H1 (cell line): ENCODE data around the gene MLKL. TPM values are rescaled to one million over a fixed set of nuclear protein-coding genes. Genes with fewer than 3 reads are reported as not detected.

Experiments used
- CTCF ChIA-PET: fragments of 300-600 bp; sonication (Branson Sonifier 250); formaldehyde crosslinking; loops from one replicate; lab custom pipeline; 2021; ENCODE audit not compliant: partially characterized antibody; lab: Charles Lee
- POLR2A ChIA-PET: fragments of 300-600 bp; sonication (Branson Sonifier 250); formaldehyde crosslinking; loops from one replicate; lab custom pipeline; 2021; ENCODE audit warnings: inconsistent platforms; ENCODE audit not compliant: partially characterized antibody; lab: Charles Lee
- DNase-seq, 2 experiments: peaks; one replicate each; pipeline versions ENCODE4 v3.0.0 to v3.0.0-alpha.2; 2010 to 2022; ENCODE audit warnings: low spot score in 2 of 2, low read depth in 1 of 2, mixed read lengths in 1 of 2
- FAIRE-seq: peaks from 2 replicates; lab custom pipeline; 2011; peaks lifted over from hg19 to GRCh38; lab: Jason Lieb, UNC
- H2AFZ ChIP-seq: 2 replicates; pipeline ENCODE4 v1.8.1; 2012; ENCODE audit warnings: low read length, inconsistent platforms
- H2AK5ac ChIP-seq: 2 replicates; pipeline ENCODE4 v1.6.1; 2013; ENCODE audit warnings: low read depth, low read length
- H2BK120ac ChIP-seq: replicated peaks from 2 replicates; pipeline ENCODE3; 2013; ENCODE audit warnings: low read depth, low read length, inconsistent platforms
- H2BK12ac ChIP-seq: 2 replicates; pipeline ENCODE4 v1.6.1; 2013; ENCODE audit warnings: low read depth, low read length
- H2BK15ac ChIP-seq: 2 replicates; pipeline ENCODE4 v1.6.1; 2013; ENCODE audit warnings: low read length
- H2BK20ac ChIP-seq: 2 replicates; pipeline ENCODE4 v1.6.1; 2013; ENCODE audit warnings: low read length
- H2BK5ac ChIP-seq: 2 replicates; pipeline ENCODE4 v1.6.1; 2013; ENCODE audit warnings: low read depth, low read length
- H3K14ac ChIP-seq: 2 replicates; pipeline ENCODE4 v1.6.1; 2013; ENCODE audit warnings: inconsistent platforms; ENCODE audit not compliant: insufficient read length
- H3K18ac ChIP-seq: 2 replicates; pipeline ENCODE4 v1.6.1; 2013; ENCODE audit warnings: low read length; ENCODE audit errors: extremely low read depth
- H3K23ac ChIP-seq: 2 replicates; pipeline ENCODE4 v1.6.1; 2013; ENCODE audit warnings: inconsistent platforms; ENCODE audit not compliant: insufficient read length
- H3K23me2 ChIP-seq: 2 replicates; pipeline ENCODE4 v1.6.1; 2013; ENCODE audit warnings: low read depth, low read length
- H3K27ac ChIP-seq: 2 replicates; pipeline ENCODE4 v1.6.1; 2011; ENCODE audit warnings: low read depth, low read length, inconsistent platforms
- H3K27me3 ChIP-seq, 4 experiments: replicated peaks in 1 of 4; 1 replicate in 1 of 4; 2 replicates in 3 of 4; pipeline versions ENCODE4 v1.6.1 to v1.8.1; 2011 to 2013; ENCODE audit warnings: low read length in 3 of 4, mild to moderate bottlenecking in 3 of 4, inconsistent platforms in 2 of 4, mixed read lengths in 2 of 4, moderate library complexity in 1 of 4; ENCODE audit not compliant: control insufficient read depth in 3 of 4, insufficient read depth in 3 of 4; ENCODE audit errors: extremely low read depth in 1 of 4
- H3K36me3 ChIP-seq, 4 experiments: 2 replicates each; pipeline versions ENCODE4 v1.6.1 to v1.8.1; 2011 to 2013; ENCODE audit warnings: mild to moderate bottlenecking in 4 of 4, low read length in 3 of 4, moderate library complexity in 2 of 4, control low read depth in 1 of 4, inconsistent platforms in 1 of 4; ENCODE audit not compliant: insufficient read depth in 4 of 4, control insufficient read depth in 2 of 4
- H3K4ac ChIP-seq: replicated peaks from 2 replicates; pipeline ENCODE3; 2013; ENCODE audit warnings: low read length, low read depth, mixed read lengths, inconsistent platforms; ENCODE audit not compliant: insufficient read length
- H3K4me1 ChIP-seq, 4 experiments: replicated peaks in 1 of 4; 1 replicate in 1 of 4; 2 replicates in 3 of 4; pipeline versions ENCODE4 v1.6.1 to v1.8.1; 2011 to 2013; ENCODE audit warnings: low read length in 3 of 4, inconsistent platforms in 2 of 4, mixed read lengths in 1 of 4; ENCODE audit not compliant: insufficient read depth in 4 of 4, control insufficient read depth in 3 of 4
- H3K4me2 ChIP-seq, 2 experiments: 2 replicates each; pipeline versions ENCODE4 v1.6.1 to v1.8.1; 2011 to 2013; ENCODE audit warnings: low read depth in 2 of 2, low read length in 2 of 2, control low read depth in 1 of 2, inconsistent platforms in 1 of 2, mild to moderate bottlenecking in 1 of 2; ENCODE audit not compliant: insufficient read depth in 1 of 2
- H3K4me3 ChIP-seq, 4 experiments: fragments of 200-600, 300-600 bp in 1 of 4; sonication (generic), shearing (Covaris generic), sonication (Bioruptor Twin) in 1 of 4; 2 replicates each; pipeline versions ENCODE4 v1.5.1 to v1.8.1; 2011 to 2016; ENCODE audit warnings: low read length in 4 of 4, low read depth in 3 of 4, control low read depth in 2 of 4, inconsistent platforms in 2 of 4, mild to moderate bottlenecking in 2 of 4, mixed read lengths in 1 of 4, moderate library complexity in 1 of 4; ENCODE audit not compliant: insufficient read depth in 2 of 4; ENCODE audit errors: extremely low read depth in 1 of 4
- H3K56ac ChIP-seq: replicated peaks from 2 replicates; pipeline ENCODE3; 2013; ENCODE audit warnings: low read depth, mild to moderate bottlenecking, mixed read lengths, low read length, inconsistent platforms; ENCODE audit not compliant: insufficient read length
- H3K79me1 ChIP-seq: 2 replicates; pipeline ENCODE4 v1.6.1; 2013; ENCODE audit warnings: low read depth, low read length, control low read depth
- H3K79me2 ChIP-seq, 2 experiments: 2 replicates each; pipeline versions ENCODE4 v1.6.1 to v1.8.1; 2012 to 2013; ENCODE audit warnings: low read length in 2 of 2, mild to moderate bottlenecking in 2 of 2, inconsistent platforms in 1 of 2; ENCODE audit not compliant: insufficient read depth in 2 of 2, control insufficient read depth in 1 of 2
- H3K9ac ChIP-seq, 4 experiments: replicated peaks in 1 of 4; 1 replicate in 1 of 4; 2 replicates in 3 of 4; pipeline versions ENCODE4 v1.6.1 to v1.8.1; 2011 to 2013; ENCODE audit warnings: low read depth in 3 of 4, low read length in 3 of 4, control low read depth in 2 of 4, mild to moderate bottlenecking in 2 of 4, moderate library complexity in 2 of 4, inconsistent platforms in 1 of 4; ENCODE audit errors: extremely low read depth in 1 of 4
- H3K9me3 ChIP-seq, 2 experiments: 2 replicates each; pipeline versions ENCODE4 v1.6.1 to v1.8.1; 2012 to 2013; ENCODE audit warnings: mild to moderate bottlenecking in 2 of 2, moderate library complexity in 2 of 2, control low read depth in 1 of 2, inconsistent platforms in 1 of 2, low read depth in 1 of 2, low read length in 1 of 2, mixed read lengths in 1 of 2; ENCODE audit not compliant: insufficient read depth in 2 of 2
- H4K20me1 ChIP-seq, 2 experiments: replicated peaks in 1 of 2; 2 replicates each; pipeline versions ENCODE3 to v1.8.1; 2011 to 2013; ENCODE audit warnings: inconsistent platforms in 2 of 2, low read length in 2 of 2, mild to moderate bottlenecking in 1 of 2; ENCODE audit not compliant: insufficient read depth in 2 of 2, control insufficient read depth in 1 of 2
- H4K5ac ChIP-seq: 2 replicates; pipeline ENCODE4 v1.6.1; 2013; ENCODE audit warnings: low read length, low read depth, mixed read lengths, inconsistent platforms; ENCODE audit not compliant: insufficient read length
- H4K8ac ChIP-seq: 2 replicates; pipeline ENCODE4 v1.8.0; 2013; ENCODE audit warnings: mild to moderate bottlenecking, moderate library complexity, low read length, inconsistent platforms; ENCODE audit not compliant: insufficient read depth; ENCODE audit errors: extremely low read depth
- H4K91ac ChIP-seq: replicated peaks from 2 replicates; pipeline ENCODE3; 2013; ENCODE audit warnings: low read length, mixed read lengths, inconsistent platforms; ENCODE audit not compliant: insufficient read length
- EGR1 ChIP-seq: IDR thresholded peaks from 2 replicates; pipeline ENCODE4 v1.6.1; 2011; ENCODE audit warnings: low read depth, low read length, borderline replicate concordance
- MAFK ChIP-seq: IDR thresholded peaks from 2 replicates; pipeline ENCODE4 v1.6.1; 2012; ENCODE audit warnings: low read depth, mild to moderate bottlenecking, improper control_type of control experiment, low read length
- POLR2A ChIP-seq, 2 experiments: IDR thresholded peaks; 1 replicate in 1 of 2; 2 replicates in 1 of 2; pipeline ENCODE4 v1.6.1; 2011; ENCODE audit warnings: low read depth in 2 of 2, low read length in 2 of 2, mild to moderate bottlenecking in 2 of 2; ENCODE audit errors: control extremely low read depth in 1 of 2
- POLR2AphosphoS5 ChIP-seq: IDR thresholded peaks from 2 replicates; pipeline ENCODE4 v1.6.1; 2011; ENCODE audit warnings: low read depth, low read length
- SP1 ChIP-seq: IDR thresholded peaks from 2 replicates; pipeline ENCODE4 v1.6.1; 2011; ENCODE audit warnings: low read depth, low read length
- SUZ12 ChIP-seq: fragments of 200-600 bp; sonication (generic); IDR thresholded peaks from 2 replicates; pipeline ENCODE4 v1.6.1; 2012; ENCODE audit warnings: mild to moderate bottlenecking, inconsistent platforms, low read length, moderate library complexity, mixed read lengths
- TEAD4 ChIP-seq: IDR thresholded peaks from 2 replicates; pipeline ENCODE4 v1.6.1; 2012; ENCODE audit warnings: low read depth, low read length, inconsistent platforms, mixed read lengths
- ZNF274 ChIP-seq: IDR thresholded peaks from 2 replicates; pipeline ENCODE4 v1.7.0; 2012; ENCODE audit warnings: low read length, borderline replicate concordance; ENCODE audit errors: extremely low read depth
- WGBS, 2 experiments: shearing (Covaris generic) in 1 of 2; methylation state at CpG; one replicate each; pipeline versions ENCODE4 v1.1.6 to v1.1.7; 2013 to 2015; ENCODE audit warnings: low lambda C conversion rate in 2 of 2, mixed read lengths in 2 of 2, inconsistent platforms in 1 of 2, low coverage in 1 of 2, missing lambda C conversion rate in 1 of 2; ENCODE audit not compliant: insufficient replicate concordance in 2 of 2, insufficient coverage in 1 of 2, insufficient read length in 1 of 2; ENCODE audit errors: extremely low coverage in 1 of 2, missing lambda C conversion rate in 1 of 2; 5-methylcytosine and 5-hydroxymethylcytosine counted together
- polyA plus RNA-seq, 7 experiments: library from polyadenylated mRNA; depleted of rRNA in 3 of 7; stranded (reverse) in 5 of 7; unstranded in 2 of 7; fragments of >200 nt in 5 of 7; fragments of 200-250 nt in 2 of 7; gene quantifications; 1 replicate in 5 of 7; 2 replicates in 1 of 7; 4 replicates in 1 of 7; pipeline versions ENCODE4 v1.2.1 to v1.2.3, GENCODE V29; 2011 to 2013; ENCODE audit warnings: missing spikeins in 2 of 7, mixed read lengths in 2 of 7
- total RNA-seq: library from RNA; stranded (reverse); fragmentation: NEBNext Ultra II Directional; extraction: Animal tissue kit (Norgen Biotek cat#: 25700); gene quantifications from 2 replicates; pipeline ENCODE4 v1.2.1, GENCODE V29; 2021
- TF ChIP-seq, protein P1 (sequence below), 3 experiments: IDR thresholded peaks; 1 replicate in 2 of 3; 2 replicates in 1 of 3; pipeline versions ENCODE4 v1.5.1 to v1.6.1; 2011; ENCODE audit warnings: low read length in 3 of 3, mild to moderate bottlenecking in 3 of 3, inconsistent platforms in 2 of 3, low read depth in 1 of 3, moderate library complexity in 1 of 3; ENCODE audit not compliant: insufficient read depth in 1 of 3; ENCODE audit errors: control extremely low read depth in 1 of 3

The MLKL gene
- total and polyA plus RNA-seq, 2 of the 8 experiments (the other 6 are each of a cell fraction or from before 2014, with no cell fraction given), result 1.6 to 2.1 TPM

DNA sequence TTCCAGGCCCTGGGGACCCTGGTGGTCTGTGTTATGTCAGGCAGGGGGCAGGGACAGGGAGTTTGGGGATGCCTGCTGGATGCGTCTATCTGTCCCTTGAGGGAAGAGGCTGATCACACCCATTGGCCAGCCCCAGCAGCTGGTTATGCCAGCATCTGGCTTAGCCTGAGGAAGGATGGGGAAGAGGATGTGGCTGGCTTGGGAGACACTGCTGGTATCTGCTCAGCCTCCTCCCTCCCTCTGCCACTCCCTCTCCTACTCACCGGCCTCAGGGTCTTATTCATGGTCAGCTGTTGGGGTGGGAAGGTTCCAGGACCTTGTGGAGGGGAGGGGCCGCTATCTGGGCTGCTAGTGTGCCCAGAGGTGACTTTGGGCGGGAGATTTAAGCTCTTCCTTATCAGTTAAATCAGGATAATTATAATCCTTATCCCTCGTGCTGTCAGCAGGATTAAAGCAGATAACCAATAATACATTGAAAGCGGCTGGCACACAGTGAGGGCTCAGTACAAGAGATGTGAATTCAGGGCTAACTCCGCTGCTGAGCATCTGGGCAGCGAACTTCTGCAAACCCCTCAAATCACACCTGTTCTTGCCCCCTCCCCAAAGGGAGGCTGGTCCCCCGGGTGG is 36.0 kb upstream of the MLKL start:
- Histone ChIP-seq H3K4me1 (peaks cover 0 to 29% (median 23%) of the 10 kb centered on the region in 4 experiments; a peak in 6 of 7 replicates), H2BK20ac (no peak overlapping the region), H4K91ac (peak overlapping the region; percentile 1), H3K56ac (no peak overlapping the region), H3K4ac (no peak overlapping the region), H3K79me1 (no peaks in the 10 kb centered on the region), H4K20me1 (no peaks in the 10 kb centered on the region), H2AFZ (no peak overlapping the region), H4K8ac (peak overlapping the region; percentile 86), H3K36me3 (no peaks in the 10 kb centered on the region), H2BK5ac (no peak overlapping the region; the same call in 1 of the 2 replicates), H3K14ac (no peak overlapping the region), H2BK15ac (peak overlapping the region; percentile 61; the same call in 1 of the 2 replicates), H3K27ac (no peak overlapping the region), H3K23ac (no peak overlapping the region), H3K4me2 (no peak overlapping the region), H3K23me2 (peaks cover 2% of the 10 kb centered on the region; the same call in 1 of the 2 replicates), H3K9me3 (no peaks in the 10 kb centered on the region), H3K4me3 (no peak overlapping the region), H2AK5ac (no peak overlapping the region), H4K5ac (no peak overlapping the region), H2BK120ac (no peak overlapping the region), H2BK12ac (peak overlapping the region; percentile 55; the same call in 1 of the 2 replicates), H3K9ac (no peak overlapping the region; a peak in 1 of 7 replicates), H3K18ac (no peak overlapping the region), H3K27me3 (no peaks in the 10 kb centered on the region), H3K79me2 (no peaks in the 10 kb centered on the region)
- FAIRE-seq, result no peak
- no peak for DNase-seq
- 87% methylated on average over 8 of the region's 9 CpGs; no CpG with 5 or more reads in 1 of the 2 experiments for WGBS, 2 experiments
- ChIA-PET CTCF (interaction anchor here (1.5 to 32.9 kb wide), 3 partner anchors 13 to 38 kb away, joined by 7 to 576 read pairs (median 9); partner anchors contain the start of gene FA2H), POLR2A (interaction anchor here (0.6 to 0.7 kb wide), 2 partner anchors 12 to 47 kb away, joined by 3 to 4 read pairs; no protein-coding TSS in a partner anchor)
- TF ChIP-seq POLR2A (IDR thresholded peaks at IDR 0.05; ENCODE audit: control extremely low read depth in 1 of 2, low read depth in 2 of 2, low read length in 2 of 2) (no peak), POLR2AphosphoS5 (no peak), MAFK (no peak), SP1 (no peak), EGR1 (no peak), TEAD4 (no peak), SUZ12 (no peak), ZNF274 (no peak)
- TF ChIP-seq, protein P1, sequence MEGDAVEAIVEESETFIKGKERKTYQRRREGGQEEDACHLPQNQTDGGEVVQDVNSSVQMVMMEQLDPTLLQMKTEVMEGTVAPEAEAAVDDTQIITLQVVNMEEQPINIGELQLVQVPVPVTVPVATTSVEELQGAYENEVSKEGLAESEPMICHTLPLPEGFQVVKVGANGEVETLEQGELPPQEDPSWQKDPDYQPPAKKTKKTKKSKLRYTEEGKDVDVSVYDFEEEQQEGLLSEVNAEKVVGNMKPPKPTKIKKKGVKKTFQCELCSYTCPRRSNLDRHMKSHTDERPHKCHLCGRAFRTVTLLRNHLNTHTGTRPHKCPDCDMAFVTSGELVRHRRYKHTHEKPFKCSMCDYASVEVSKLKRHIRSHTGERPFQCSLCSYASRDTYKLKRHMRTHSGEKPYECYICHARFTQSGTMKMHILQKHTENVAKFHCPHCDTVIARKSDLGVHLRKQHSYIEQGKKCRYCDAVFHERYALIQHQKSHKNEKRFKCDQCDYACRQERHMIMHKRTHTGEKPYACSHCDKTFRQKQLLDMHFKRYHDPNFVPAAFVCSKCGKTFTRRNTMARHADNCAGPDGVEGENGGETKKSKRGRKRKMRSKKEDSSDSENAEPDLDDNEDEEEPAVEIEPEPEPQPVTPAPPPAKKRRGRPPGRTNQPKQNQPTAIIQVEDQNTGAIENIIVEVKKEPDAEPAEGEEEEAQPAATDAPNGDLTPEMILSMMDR (IDR thresholded peaks at IDR 0.05; ENCODE audit: control extremely low read depth in 1 of 3, insufficient read depth in 1 of 3, low read depth in 1 of 3, low read length in 3 of 3), result no peak
